Naive B cell (primary cell): ENCODE measurements around the gene CIAPIN1. TPM values are rescaled to one million over a fixed set of nuclear protein-coding genes. Genes with fewer than 3 reads are reported as not detected.

ENCODE experiments used
- ATAC-seq, 2 donors: fragments of 150-1000 bp; cut with Tn5 transposase; 2 replicates each; pipeline ENCODE4 v1.10.0; 2021; ENCODE audit warnings: low read depth in 2 of 2, mild to moderate bottlenecking in 2 of 2, moderate library complexity in 2 of 2
- DNase-seq: peaks from one replicate; pipeline ENCODE4 v3.0.0; 2022
- H3K27ac Mint-ChIP-seq, 6 donors: one replicate each; pipeline ENCODE4 v1.8.0; 2020 to 2022; ENCODE audit warnings: mild to moderate bottlenecking in 6 of 6, mixed read lengths in 6 of 6, moderate library complexity in 5 of 6, inconsistent platforms in 2 of 6
- H3K27me3 Mint-ChIP-seq, 3 donors: one replicate each; pipeline ENCODE4 v1.8.0; 2021 to 2022; ENCODE audit warnings: mixed read lengths in 3 of 3, mild to moderate bottlenecking in 1 of 3
- H3K36me3 Mint-ChIP-seq, 2 donors: one replicate each; pipeline ENCODE4 v1.8.0; 2020 to 2022; ENCODE audit warnings: mixed read lengths in 2 of 2, inconsistent platforms in 1 of 2, mild to moderate bottlenecking in 1 of 2
- H3K4me1 Mint-ChIP-seq, 3 donors: one replicate each; pipeline ENCODE4 v1.8.0; 2020 to 2022; ENCODE audit warnings: mixed read lengths in 3 of 3, inconsistent platforms in 1 of 3, mild to moderate bottlenecking in 1 of 3, moderate library complexity in 1 of 3
- H3K4me3 Mint-ChIP-seq, 8 donors: one replicate each; pipeline ENCODE4 v1.8.0; 2020 to 2022; ENCODE audit warnings: mild to moderate bottlenecking in 8 of 8, mixed read lengths in 8 of 8, moderate library complexity in 8 of 8, inconsistent platforms in 2 of 8
- H3K9me3 Mint-ChIP-seq, 7 donors: one replicate each; pipeline ENCODE4 v1.8.0; 2020 to 2022; ENCODE audit warnings: mixed read lengths in 7 of 7, mild to moderate bottlenecking in 5 of 7, inconsistent platforms in 2 of 7, moderate library complexity in 1 of 7
- polyA plus RNA-seq, 6 donors: library from polyadenylated mRNA; unstranded; fragments of 300-500 nt; fragmentation: Illumina TruSeq; gene quantifications; one replicate each; pipeline ENCODE4 v1.2.3, GENCODE V29; 2021; ENCODE audit warnings: low read depth in 6 of 6

CIAPIN1 gene
- polyA plus RNA-seq, 6 donors from 2014 or later, result 33.4 to 67.2 (median 40.9) TPM

- ATAC-seq, result no peak
- DNase-seq, result no peak
- peaks cover 17 to 20% (median 20%) of the 10 kb centered on the region in 3 donors for H3K4me1 Mint-ChIP-seq
- H3K4me3 Mint-ChIP-seq, result no peak overlapping the region
- H3K27ac Mint-ChIP-seq, result peak overlapping the region in 2 of 6 donors; percentile 65 to 74
- no peaks in the 10 kb centered on the region for H3K9me3 Mint-ChIP-seq
- H3K27me3 Mint-ChIP-seq, result no peaks in the 10 kb centered on the region
- peaks cover 0 to 19% of the 10 kb centered on the region in 2 donors for H3K36me3 Mint-ChIP-seq
Measured at GRCh38 chr16:57472665-57473060, 25.5 kb upstream of the CIAPIN1 start.

DNA sequence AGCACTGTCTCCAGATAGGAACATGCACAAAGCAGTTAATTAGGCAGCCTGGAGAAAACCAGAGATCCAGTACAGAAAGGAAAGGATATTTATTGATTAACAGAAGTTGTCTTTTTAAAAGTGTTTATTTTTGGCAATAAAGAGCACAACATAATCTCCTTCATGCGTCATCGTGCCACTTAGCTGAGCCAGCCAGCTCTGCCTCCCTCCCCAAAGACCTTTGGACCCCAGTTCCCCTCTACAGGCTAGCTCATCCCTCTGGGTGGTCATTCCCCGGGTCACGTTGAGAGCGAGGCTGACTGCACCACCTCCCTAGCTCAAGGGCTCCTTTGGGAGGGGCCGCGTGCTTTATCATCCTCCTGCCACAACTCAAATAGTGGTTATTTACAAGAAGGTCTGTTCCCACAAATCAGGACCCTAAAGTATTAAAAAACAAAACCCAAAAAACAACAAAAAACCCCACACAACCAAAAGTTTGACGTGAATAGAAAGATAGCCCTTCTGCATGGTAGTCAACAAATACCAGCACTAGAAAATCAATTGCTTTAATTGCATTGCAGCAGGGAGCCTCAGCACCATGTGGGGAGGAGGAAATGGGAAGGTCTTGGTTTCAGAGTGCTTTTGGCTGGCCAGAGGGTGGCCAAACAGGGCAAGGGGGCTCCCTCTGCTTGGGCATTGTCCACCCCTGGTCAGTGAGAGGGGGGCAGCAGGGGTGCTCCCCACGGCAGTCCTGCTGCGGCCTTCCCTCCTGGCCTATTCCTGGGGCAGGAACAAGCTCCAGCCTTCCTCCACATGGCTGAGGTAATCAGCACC lies 24.9 kb upstream of the CIAPIN1 start:
- ATAC-seq (no peak), DNase-seq (no peak)
- Mint-ChIP-seq H3K36me3 (peaks cover 0 to 23% of the 10 kb centered on the region in 2 donors), H3K4me3 (no peak overlapping the region), H3K27ac (peak overlapping the region in 3 of 6 donors; percentile 28 to 91 (median 65)), H3K4me1 (peaks cover 17 to 20% (median 17%) of the 10 kb centered on the region in 3 donors), H3K9me3 (no peaks in the 10 kb centered on the region), H3K27me3 (no peaks in the 10 kb centered on the region)

DNA sequence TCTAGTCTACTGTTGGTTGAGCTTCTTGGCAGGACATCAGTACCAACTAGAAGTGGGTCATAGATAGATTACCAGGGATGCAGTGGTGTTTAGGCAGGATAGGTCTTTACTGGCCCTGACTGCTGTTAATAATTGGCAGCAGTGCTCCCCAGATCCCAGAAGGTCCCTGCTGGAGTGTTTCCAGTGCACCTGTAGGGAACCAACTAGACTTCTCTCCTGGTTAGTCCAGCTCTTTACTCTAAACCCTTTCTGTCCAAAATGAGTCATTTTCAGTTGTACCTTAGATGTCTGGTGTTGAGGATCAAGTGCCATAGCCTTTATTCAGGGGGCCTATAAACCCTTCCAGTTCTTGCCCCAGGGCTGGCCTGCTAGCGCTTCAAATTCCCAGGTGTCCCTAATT lies 24.0 kb upstream of the CIAPIN1 start:
- Mint-ChIP-seq H3K4me1 (peaks cover 11 to 15% (median 11%) of the 10 kb centered on the region in 3 donors), H3K27ac (no peak overlapping the region), H3K9me3 (no peaks in the 10 kb centered on the region), H3K27me3 (no peaks in the 10 kb centered on the region), H3K36me3 (peaks cover 0 to 23% of the 10 kb centered on the region in 2 donors), H3K4me3 (no peak overlapping the region)
- no peak for DNase-seq
- ATAC-seq, result no peak

GRCh38 chr16:57470711-57471110 lies 23.5 kb upstream of the CIAPIN1 start:
- DNase-seq (no peak), ATAC-seq (no peak)
- Mint-ChIP-seq H3K4me3 (no peak overlapping the region), H3K9me3 (no peaks in the 10 kb centered on the region), H3K4me1 (peaks cover 6 to 11% (median 10%) of the 10 kb centered on the region in 3 donors), H3K27ac (no peak overlapping the region), H3K36me3 (peaks cover 0 to 23% of the 10 kb centered on the region in 2 donors), H3K27me3 (no peaks in the 10 kb centered on the region)

DNA sequence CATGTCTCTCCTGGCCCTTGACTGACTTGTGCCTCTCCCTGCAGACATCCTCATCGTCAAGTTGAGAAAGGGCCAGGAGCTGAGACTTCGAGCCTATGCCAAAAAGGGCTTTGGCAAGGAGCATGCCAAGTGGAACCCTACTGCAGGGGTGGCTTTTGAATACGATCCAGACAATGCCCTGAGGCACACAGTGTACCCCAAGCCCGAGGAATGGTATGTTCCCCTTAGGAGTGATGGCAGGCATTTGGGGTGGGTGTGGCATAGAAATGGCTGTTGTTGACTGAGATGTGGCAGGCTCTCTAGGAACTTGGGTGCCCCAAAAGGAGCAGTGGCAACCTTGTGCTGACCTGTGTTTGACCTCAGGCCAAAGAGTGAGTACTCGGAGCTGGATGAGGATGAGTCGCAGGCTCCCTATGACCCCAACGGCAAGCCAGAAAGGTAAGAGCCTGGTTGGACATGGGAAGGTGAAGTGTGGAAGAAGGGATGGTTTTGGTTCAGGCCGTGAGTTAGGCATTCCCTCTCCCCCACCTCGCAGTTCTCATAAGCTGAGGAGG lies 22.8 kb upstream of the CIAPIN1 start:
- DNase-seq (no peak), ATAC-seq (no peak)
- no peaks in the 10 kb centered on the region for H3K27me3 Mint-ChIP-seq
- no peaks in the 10 kb centered on the region for H3K9me3 Mint-ChIP-seq
- H3K4me3 Mint-ChIP-seq, result no peak overlapping the region
- H3K36me3 Mint-ChIP-seq, result peaks cover 0 to 23% of the 10 kb centered on the region in 2 donors
- peaks cover 1 to 11% (median 10%) of the 10 kb centered on the region in 3 donors for H3K4me1 Mint-ChIP-seq
- H3K27ac Mint-ChIP-seq, result no peak overlapping the region

DNA sequence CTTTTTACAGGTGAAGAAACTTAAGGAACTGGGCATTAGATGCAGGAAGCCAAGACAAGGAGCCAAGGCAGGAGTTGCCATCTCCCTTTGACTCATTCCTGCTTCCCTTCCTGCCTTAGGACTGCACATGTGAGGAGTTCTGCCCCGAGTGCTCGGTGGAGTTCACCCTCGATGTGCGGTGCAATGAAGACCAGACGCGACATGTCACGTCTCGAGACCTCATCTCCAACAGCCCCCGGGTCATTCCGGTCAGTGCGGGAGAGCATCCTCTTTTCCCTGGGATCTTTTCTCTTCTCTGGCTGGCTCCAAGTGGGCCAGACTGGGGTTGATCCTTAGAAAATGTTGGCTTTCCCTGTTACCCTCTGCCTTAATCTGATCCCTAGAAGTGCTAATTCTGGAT lies 21.9 kb upstream of the CIAPIN1 start:
- Mint-ChIP-seq H3K9me3 (no peaks in the 10 kb centered on the region), H3K27ac (peak overlapping the region in 1 of 6 donors; percentile 30), H3K4me1 (peaks cover 9 to 18% (median 18%) of the 10 kb centered on the region in 3 donors), H3K4me3 (peak overlapping the region in 1 of 8 donors; percentile 7), H3K36me3 (peaks cover 0 to 23% of the 10 kb centered on the region in 2 donors), H3K27me3 (no peaks in the 10 kb centered on the region)
- ATAC-seq (no peak), DNase-seq (no peak)

- ATAC-seq (no peak), DNase-seq (no peak)
- Mint-ChIP-seq H3K27me3 (no peaks in the 10 kb centered on the region), H3K4me1 (peaks cover 15 to 25% (median 19%) of the 10 kb centered on the region in 3 donors), H3K4me3 (no peak overlapping the region), H3K9me3 (no peaks in the 10 kb centered on the region), H3K27ac (no peak overlapping the region), H3K36me3 (peaks cover 0 to 23% of the 10 kb centered on the region in 2 donors)
Measured at GRCh38 chr16:57468346-57468745, 21.2 kb upstream of the CIAPIN1 start.

GRCh38 chr16:57464523-57464922 lies 17.3 kb upstream of the CIAPIN1 start:
- DNase-seq (no peak), ATAC-seq (no peak)
- H3K9me3 Mint-ChIP-seq, result no peaks in the 10 kb centered on the region
- no peak overlapping the region for H3K27ac Mint-ChIP-seq
- H3K4me3 Mint-ChIP-seq, result peak overlapping the region in 4 of 8 donors; percentile 36 to 100 (median 76)
- H3K36me3 Mint-ChIP-seq, result peaks cover 0 to 22% of the 10 kb centered on the region in 2 donors
- peaks cover 21 to 34% (median 22%) of the 10 kb centered on the region in 3 donors for H3K4me1 Mint-ChIP-seq
- no peaks in the 10 kb centered on the region for H3K27me3 Mint-ChIP-seq

GRCh38 chr16:57462978-57463362 lies 15.8 kb upstream of the CIAPIN1 start:
- no peak for ATAC-seq
- Mint-ChIP-seq H3K4me3 (peak overlapping the region; percentile 88 to 100 (median 100)), H3K27me3 (no peaks in the 10 kb centered on the region), H3K9me3 (no peaks in the 10 kb centered on the region), H3K36me3 (peaks cover 0 to 13% of the 10 kb centered on the region in 2 donors), H3K27ac (peak overlapping the region in 4 of 6 donors; percentile 44 to 90 (median 78)), H3K4me1 (peaks cover 17 to 34% (median 21%) of the 10 kb centered on the region in 3 donors)
- no peak for DNase-seq

DNA sequence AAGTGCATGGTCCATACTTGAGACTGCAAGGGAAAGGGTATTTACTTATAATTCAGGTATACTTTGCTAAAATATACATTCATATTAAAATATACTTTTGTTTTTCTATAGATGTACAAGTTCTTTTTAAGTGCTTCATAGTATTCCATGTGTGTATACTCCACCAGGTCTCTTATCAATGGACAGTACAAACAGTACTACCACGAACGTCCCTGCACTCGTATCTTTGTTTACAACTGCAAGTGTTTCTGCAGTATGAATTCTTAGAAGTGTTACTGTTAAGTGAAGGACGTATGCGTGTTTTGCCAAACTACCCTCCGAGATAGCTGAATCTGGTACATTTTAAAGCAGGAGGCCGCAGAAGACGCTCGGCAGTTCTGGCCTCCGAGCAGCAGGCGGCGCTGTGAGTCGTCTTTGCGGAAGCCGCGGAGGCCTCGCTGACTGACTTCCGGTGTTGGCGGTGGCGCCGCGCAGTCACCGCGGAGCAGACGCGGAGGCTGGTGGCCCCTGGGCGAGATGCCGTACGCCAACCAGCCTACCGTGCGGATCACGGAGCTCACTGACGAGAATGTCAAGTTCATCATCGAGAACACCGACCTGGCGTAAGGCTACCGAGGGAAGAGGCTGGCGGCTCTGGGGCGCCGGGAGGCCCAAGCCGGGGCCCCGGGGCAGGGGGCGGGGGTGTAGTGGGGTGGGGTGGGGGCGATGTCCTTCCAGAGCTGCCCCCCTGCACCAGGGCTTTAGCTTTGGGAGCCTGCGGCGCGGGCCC lies 15.2 kb upstream of the CIAPIN1 start, which contains the start of gene POLR2C:
Gene POLR2C (plus strand): TSS at position 471 of the 769 bp plus-strand sequence. CDS start 46 bp downstream, at position 517.
- Mint-ChIP-seq H3K27ac (peak within 1 kb of the TSS; percentile 90 to 99 (median 96)), H3K4me1 (peaks cover 17 to 34% (median 21%) of the 10 kb centered on the region in 3 donors), H3K27me3 (no peaks in the 10 kb centered on the region), H3K9me3 (no peaks in the 10 kb centered on the region), H3K4me3 (peak within 1 kb of the TSS; percentile 88 to 100 (median 100)), H3K36me3 (peaks cover 0 to 8% of the 10 kb centered on the region in 2 donors)
- DNase-seq, result peak; percentile 88
- ATAC-seq, result peak; percentile 97 to 98

DNA sequence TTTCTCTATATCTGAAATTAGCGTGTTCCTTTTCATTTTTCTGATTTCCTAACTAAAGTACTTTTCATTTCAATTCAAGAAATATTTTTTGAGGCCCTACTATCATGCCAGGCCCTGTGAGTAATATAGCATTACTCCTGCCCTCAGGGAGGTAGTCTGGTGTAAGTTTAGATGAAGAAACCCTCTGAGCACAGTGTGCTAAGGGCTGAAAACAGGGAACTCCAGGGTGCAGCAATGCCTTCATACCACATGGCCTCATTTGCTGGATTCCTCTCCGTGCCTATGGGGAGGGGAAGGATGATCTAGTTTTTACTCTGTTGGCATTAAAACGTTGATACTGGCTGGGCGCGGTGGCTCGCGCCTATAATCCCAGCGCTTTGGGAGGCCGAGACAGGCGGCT lies 4.8 kb upstream of the CIAPIN1 start:
- H3K9me3 Mint-ChIP-seq, result no peaks in the 10 kb centered on the region
- ATAC-seq (no peak), DNase-seq (no peak)
- no peak overlapping the region for H3K4me3 Mint-ChIP-seq
- peaks cover 23 to 34% of the 10 kb centered on the region in 2 donors for H3K36me3 Mint-ChIP-seq
- peaks cover 10 to 11% (median 11%) of the 10 kb centered on the region in 3 donors for H3K4me1 Mint-ChIP-seq
- no peaks in the 10 kb centered on the region for H3K27me3 Mint-ChIP-seq
- H3K27ac Mint-ChIP-seq, result peak overlapping the region in 1 of 6 donors; percentile 37

DNA sequence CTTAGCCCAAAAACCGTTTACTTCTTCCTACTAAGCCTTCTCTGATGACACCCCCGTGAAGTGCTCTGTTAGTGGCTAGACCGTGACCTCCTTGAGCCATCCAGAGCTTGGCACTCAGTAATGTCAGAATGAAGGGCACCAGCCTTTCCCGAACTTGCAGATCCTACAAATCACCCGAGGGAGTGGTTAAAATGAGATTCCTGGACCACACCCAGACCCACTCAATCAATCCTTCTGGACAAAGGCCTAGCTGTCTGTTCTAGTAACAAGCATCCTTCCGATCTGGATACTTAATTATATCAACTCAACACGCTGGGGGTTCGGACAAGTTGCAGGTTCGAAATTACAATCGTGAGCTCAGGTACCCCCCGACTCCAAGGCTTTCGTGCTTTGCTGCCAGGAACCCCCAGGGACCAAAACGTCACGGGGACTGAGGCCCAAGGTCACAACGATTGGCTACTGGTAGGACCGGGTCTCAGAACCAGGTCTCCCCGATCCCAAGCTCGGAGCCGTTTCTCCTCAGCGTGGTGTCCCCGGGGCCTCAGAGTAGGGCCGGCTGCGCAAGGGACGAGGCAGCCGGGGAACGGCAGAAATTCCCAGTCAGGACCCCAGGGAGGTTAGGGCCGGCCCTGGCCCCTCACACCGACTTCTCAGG lies 527 bp downstream of the CIAPIN1 start:
- Mint-ChIP-seq H3K9me3 (peaks cover 0 to under 1% (median 0%) of the 10 kb centered on the region in 7 donors), H3K4me1 (peaks cover 11 to 29% (median 20%) of the 10 kb centered on the region in 3 donors), H3K4me3 (peak overlapping the region; percentile 88 to 95 (median 93)), H3K36me3 (peaks cover 0 to 4% of the 10 kb centered on the region in 2 donors), H3K27me3 (no peaks in the 10 kb centered on the region), H3K27ac (peak overlapping the region; percentile 82 to 97 (median 90))
- DNase-seq (peak; percentile 31), ATAC-seq (peak; percentile 12 to 20)
